HG03432 (cell line): ENCODE results near the gene FZD4.
"Not testable (repeated sequence)": the region's sequence is repeated elsewhere in the genome, so short reads cannot be mapped to it uniquely, and the experiment has no call there.

Source experiments
- ATAC-seq: cut with Tn5 transposase; IDR thresholded peaks from one replicate; pipeline ENCODE4 v1.9.1; 2021; ENCODE audit warnings: mild to moderate bottlenecking, moderate library complexity; ENCODE audit not compliant: unreplicated experiment

Gene FZD4

DNA sequence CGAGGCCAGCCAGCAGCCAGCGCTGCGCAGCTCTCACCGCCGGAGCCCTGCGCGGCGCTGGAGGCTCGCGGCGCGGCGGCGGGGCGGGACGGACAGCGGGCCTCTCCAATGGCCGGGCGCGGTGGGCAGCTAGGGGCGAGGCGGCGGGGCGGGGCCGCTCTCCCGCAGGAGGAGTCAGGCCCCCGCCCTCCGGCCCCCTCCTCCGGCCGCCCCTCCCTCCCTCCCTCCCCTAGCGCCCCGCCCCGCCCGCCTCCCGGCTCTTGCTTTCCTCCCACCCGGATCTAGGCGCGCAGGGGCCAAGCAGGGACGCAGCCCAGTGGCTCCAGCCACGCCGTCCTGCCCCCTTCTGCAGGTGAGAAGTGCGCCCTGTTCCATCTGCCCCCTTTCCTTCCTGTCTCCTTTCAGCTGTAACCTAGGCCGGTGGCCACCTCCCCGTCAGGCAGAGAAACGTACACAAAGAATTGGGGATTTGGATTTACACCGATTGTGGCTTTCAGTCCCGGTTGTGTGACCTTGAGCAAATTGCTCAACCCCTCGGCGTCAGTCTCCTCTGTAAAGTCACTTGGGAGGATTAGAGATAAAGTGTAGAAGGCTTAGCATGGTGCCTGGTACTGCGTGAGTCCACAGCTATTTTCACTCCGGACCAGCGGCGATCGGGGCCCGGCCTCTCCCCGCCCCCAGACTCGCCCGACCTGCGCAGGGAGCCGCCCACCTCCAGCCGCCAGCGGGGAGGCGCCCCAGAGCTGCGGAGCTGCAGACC lies at the start of gene FZD4:
TSS of gene FZD4 (minus strand) at position 35 of the 760 bp plus-strand sequence. CDS start 310 bp downstream, outside the sequence.
- ATAC-seq = peak; percentile 97

DNA sequence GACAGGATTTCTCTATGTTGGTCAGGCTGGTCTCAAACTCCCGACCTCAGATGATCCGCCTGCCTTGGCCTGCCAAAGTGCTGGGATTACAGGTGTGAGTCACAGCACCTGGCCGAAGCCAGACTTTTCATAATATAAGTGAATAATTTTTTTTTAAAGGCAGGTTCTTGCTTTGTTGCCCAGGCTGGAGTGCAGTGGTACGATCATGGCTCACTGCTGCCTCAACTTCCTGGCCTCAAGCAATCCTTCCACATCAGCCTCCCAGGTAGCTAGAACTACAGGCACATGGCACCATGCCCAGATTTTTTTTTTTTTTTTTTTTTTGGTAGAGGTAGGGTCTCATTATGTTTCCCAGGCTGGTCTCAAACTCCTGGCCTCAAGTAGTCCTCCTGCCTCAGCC lies 49.1 kb upstream of the FZD4 start:
- ATAC-seq = not testable (repeated sequence)

DNA sequence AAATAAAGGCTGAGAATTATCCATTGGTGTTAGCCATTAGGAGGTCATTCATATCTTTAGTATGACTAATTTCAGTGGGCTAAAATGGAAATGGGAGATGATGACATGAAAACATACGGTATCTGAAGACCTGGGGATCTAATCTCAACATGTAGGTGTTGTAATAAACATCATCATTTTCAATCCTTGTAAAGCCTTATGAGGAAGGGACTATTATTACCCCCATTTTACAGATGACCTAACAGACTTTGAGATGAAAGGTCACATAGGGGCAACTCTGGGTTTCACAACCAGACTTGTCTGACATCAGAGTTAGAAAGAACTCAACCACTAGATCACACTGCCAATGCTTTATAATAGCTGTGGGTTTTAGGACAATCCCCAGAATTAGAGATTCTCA lies 47.7 kb upstream of the FZD4 start:
- no peak for ATAC-seq

DNA sequence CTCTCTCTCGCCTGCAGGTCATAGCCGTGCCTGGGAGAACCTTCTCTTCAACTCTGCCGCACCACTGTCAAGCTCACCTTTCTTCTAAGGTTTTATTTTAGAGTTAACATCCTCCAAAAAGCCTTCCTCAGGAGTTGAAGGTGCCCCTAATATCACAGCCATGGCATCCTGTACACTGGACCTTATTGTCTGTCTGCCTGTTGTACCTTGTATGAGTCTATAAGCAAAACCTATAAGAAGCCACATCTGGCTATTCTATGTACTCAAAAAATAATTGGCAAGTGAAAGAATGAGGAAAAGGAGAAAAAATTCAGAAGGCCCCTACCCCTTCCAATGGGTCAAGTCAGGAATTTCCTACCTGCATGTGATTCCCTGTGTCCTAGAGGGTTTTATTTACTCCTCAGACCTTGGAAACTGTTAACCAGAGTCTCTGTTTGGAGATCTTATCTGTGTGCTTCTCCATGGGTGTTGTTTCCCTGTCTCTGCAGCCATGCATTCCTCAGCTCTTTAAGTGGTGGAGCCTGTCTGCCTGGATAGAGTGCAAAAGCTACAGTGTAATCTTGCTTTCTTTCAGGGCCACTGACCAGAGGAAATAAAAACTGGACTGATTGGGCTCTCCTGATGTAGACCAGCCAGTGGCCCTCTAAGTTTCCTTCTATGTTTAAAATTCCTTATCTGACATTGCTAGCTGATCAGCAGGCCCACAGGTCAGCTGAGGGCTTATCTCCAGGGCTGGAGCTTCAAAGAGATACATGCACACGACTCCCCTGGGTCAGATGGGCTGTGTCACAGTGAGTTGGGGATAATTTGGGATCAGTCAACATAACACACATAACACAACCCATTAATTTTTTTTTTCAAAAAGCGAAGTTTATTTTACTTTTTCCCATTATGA lies 44.9 kb upstream of the FZD4 start:
- ATAC-seq = no peak

DNA sequence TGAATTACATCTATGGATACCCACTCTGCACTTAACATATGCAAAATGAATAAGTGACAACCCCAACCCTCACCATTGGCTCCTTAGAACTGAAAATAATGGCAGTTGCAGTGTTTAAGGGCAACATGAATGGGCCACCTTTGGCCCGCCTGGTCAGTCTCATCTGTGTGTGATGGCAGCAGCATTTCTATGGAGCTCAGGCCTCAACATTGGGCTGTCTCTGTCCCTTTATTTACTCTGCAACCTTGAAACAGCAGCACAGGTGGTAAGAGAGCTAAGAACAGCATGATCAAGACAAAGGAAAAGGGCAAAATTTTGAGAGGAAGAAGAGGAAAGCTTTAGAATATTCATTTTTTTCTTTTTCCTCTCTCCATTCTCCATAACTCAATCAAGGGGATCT lies 44.2 kb upstream of the FZD4 start:
- ATAC-seq = no peak

DNA sequence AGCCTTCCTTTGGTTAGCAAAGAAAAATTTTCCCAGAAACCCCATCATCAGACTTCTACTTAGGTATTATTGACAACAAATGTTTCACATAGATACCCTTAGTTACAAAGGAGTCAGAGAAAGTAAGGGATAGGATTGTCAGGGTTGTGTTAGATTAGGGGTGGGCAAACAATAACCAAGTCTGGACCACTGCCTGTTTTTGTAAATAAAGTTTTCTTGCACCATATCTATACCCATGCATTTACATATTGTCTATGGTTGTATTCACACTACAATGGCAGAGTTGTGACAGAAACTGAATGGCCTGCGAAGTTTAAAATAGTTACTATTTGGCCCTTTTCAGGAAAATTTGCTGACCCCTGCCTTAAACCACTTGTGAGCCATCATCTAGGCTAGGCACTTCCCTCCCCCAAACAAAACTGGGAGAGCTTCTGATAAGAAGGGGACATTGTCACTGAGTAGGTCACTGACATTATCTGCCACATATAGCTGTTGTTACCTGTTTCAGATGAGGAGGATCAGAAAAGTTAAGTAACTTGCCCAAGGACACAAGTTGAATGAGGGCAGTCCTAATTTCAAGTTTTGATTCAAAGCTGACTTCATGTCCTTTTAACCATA lies 41.9 kb upstream of the FZD4 start:
- ATAC-seq = no peak

DNA sequence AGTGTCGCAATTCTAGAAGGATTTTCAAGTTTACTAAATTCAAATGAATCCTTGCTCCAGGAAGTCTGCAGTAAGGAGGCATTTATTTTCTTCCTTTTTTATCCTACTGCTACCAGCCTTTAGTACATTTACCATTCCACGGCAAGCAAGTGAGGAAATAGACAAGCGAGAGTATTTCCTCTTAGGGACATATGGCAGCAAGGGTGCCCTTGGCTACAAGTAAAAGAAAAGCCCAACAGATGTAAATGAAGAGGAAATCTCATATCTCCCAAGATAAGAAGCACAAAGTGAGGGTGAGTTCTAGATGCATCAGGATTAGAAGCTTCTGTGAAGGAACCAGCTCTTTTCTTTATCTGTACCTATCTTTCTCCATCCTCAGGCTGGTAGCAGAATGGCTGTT lies 37.8 kb upstream of the FZD4 start:
- no peak for ATAC-seq

DNA sequence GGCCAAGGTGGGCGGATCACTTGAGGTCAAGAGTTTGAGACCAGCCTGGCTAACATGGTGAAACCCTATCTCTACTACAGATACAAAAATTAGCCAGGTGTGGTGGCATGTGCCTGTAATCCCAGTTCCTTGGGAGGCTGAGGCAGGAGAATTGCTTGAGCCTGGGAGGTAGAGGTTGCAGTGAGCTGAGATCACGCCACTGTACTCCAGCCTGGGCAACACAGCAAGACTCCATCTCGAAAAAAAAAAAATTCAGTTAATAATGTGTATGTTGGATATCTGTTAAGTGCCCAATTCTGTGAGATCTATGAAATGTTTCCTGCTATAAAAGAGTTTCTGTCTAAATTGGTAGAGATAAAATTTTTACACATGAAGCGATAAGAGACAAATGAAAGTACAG lies 37.1 kb upstream of the FZD4 start:
- not testable (repeated sequence) for ATAC-seq

DNA sequence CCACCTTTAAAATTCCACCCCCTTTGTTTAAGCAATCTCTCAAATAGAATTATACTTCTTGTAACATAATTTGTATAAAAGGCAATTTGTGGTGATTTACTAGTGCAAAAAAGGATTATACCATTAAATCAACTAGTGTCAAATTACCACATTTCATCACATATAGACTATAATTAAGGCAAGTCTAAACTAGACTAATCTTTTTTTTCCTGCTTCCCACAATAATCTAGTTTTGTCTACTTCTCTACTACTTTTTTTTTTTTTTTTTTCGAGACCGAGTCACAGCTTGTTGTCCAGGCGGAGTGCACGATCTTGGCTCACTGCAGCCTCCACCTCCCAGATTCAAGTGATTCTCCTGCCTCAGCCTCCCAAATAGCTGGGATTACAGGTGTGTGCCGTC lies 36.1 kb upstream of the FZD4 start:
- no peak for ATAC-seq

DNA sequence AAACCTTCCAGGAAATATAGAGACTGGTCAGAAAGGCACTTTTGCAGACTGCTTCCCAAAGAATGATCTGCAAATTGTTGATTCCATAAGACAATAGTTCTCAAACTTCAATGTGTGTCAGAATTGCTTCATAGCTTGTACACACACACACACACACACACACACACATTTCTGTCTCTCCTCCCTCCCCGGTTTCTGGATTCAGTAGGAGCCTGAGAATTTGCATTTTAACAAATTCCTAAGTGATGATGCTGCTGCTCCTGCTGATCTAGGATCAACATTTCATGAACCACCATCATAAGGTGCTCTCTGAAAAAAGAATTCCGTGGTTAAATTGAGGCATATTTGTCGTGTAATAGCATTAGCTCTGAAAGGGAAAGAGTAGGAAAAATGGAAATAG lies 35.3 kb upstream of the FZD4 start:
- no peak for ATAC-seq

DNA sequence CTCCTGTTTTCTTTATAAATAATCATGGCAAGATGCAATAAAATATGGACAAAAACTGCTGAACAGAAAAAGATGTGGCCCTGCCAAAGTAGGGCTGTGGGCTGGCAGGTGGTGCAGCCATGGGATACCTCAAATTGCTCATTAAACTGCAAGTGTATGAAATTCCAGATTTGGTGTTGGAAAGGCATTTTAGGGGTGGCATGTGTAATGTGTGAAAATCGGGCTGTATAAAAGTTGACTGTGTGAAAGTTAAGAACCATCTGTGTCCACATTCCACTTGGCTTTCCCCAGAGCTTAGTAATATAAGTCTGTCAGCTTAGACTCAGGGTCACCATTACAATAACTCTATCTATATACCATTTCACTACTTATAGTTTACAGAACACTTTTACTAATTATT lies 34.8 kb upstream of the FZD4 start:
- no peak for ATAC-seq

DNA sequence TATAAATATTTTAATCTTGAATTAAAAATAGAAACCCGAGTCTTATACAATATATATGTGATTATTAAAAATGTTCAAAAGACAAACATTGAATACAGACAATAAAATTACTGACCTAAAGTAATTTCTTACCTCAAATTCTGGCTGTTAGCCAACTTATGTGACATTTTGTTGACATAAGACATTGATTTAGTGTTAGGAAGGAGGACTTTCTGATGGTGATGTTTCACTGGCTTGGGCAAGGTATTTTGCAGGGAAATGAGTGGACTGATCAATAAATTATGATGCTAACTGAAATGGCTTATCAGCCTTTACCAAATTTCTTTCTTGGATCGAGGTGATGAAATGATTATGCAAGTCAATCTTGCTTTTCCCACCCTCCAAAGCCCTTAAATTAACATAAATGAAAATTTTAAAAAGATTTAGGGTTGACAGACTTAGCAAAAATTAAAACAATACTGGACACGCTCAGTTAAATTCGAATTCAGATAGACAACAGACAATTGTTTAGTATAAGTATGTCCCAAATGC lies 33.2 kb upstream of the FZD4 start:
- ATAC-seq = no peak

DNA sequence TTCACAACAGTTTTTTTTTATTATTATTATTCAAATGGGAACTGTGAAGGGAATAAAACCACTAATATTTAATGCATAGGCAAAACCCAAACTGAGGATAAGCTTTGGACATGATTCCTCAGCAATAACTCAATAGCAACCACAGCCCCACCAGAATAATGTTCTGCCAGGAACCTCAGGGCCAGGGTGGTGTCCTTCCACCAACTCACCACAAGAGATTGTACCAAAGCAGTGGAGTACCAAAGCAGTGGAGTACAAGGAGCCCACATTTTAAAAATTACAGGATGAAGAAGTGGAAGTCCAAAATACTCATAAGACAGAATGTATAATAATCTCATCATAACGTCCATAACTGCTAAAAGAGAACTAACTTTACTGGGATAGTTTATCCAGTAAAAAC lies 32.5 kb upstream of the FZD4 start:
- ATAC-seq = no peak

DNA sequence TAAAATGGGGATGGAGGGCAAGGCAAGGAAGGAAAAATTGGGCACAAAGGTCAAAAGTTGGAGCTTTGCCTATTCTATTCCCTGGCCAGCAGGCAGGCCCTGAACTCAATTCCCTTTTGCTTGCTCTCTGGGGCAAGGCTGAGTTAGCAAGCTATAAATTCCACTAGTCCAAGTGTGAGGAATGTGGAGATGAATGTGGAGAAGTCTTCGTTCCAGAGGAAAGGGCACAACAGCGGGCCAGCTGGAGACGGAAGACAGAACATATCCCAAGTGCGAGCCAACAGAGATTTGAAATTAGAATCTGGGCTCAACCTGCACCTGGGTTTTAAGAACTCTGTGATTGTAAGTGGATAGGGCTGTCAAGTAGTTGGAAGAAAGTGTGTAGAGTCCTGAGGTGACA lies 29.5 kb upstream of the FZD4 start:
- no peak for ATAC-seq

DNA sequence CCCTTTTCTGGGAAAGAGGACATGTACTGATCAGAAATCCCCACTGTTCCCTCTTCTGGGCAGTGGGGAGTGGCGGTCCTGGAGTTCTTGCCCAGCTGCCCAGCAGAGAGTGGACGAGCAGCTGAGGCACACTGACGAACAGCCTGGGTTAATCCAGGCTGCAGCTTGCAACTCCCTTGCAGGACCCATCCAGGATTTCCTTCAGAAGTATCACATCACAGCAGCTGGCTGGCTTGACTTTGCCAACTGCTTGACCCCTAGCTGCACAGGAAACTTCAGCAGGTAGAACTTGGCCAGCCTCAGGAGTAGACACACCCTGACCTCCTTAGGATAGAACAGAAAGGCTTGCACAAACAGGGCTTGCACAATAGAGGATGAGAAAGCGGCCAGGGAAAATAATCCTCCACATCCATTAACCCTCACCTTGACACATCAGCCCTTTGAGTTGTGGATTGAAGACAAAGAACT lies 27.9 kb upstream of the FZD4 start:
- ATAC-seq = no peak

DNA sequence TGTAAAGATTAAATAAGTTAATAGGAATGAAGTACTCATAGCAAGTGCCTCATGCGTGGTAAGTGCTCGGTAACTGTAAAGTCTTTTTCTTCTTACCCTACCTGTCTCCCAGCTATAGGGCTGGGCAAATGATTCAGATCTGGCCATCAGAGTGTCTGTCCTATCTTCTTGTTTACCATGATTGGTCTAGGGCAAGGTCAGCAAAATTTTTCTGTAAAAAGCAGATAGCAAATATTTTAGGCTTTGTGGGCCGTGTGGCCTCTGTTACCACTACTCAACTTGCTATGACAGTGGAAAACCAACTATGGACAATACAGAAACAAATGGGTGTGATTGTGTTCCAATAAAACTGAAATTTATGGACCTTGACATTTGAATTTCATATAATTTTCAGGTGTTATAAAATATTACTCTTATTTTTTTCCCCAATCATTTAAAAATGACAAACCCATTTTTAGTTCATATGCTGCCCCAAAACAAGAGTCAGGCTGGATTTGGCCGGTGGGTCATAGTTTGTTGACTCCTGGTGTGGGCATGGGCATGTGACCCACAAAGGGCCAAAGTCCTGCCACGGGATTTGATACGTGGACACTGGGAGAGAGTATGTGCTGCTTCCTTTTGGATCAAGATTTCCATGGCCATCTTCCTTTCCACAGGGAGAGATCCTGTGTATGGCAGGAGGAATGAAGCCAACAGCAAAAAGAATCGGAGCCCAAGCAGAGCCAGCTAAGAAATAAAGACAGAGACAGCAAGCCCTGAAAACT lies 26.8 kb upstream of the FZD4 start:
- no peak for ATAC-seq

DNA sequence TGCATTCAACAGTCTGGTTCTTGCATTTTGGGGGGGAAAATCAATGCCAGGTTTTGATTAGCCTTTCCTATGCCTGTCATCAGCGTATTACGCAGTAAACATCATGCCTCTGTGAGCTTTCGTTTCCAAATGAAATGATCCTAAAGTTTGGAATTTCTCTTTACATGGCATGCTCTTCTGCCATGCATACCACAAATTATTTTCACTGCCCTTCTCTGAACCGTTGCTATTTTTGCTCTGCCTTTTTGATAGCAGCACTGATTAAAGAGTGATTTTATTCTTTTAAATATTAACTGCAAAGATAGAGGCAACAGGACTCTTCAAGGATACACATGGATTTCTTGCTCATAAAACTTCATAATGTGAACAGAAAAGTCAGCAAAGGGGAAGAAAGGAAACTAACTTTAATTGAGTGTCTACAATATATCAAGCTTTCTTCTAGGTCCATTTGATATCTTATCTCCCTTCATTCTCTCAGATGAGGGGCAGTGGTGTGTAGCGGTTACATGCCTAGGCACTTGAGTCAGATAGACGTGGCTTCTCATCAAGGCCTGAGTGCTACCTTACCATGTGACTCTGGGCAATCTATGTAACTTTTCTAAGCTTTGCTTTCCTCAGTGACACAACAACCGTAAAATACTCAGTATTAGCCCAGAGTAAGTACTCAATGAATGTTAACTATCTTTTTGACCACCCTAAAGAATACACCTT lies 25.0 kb upstream of the FZD4 start:
- ATAC-seq = no peak

DNA sequence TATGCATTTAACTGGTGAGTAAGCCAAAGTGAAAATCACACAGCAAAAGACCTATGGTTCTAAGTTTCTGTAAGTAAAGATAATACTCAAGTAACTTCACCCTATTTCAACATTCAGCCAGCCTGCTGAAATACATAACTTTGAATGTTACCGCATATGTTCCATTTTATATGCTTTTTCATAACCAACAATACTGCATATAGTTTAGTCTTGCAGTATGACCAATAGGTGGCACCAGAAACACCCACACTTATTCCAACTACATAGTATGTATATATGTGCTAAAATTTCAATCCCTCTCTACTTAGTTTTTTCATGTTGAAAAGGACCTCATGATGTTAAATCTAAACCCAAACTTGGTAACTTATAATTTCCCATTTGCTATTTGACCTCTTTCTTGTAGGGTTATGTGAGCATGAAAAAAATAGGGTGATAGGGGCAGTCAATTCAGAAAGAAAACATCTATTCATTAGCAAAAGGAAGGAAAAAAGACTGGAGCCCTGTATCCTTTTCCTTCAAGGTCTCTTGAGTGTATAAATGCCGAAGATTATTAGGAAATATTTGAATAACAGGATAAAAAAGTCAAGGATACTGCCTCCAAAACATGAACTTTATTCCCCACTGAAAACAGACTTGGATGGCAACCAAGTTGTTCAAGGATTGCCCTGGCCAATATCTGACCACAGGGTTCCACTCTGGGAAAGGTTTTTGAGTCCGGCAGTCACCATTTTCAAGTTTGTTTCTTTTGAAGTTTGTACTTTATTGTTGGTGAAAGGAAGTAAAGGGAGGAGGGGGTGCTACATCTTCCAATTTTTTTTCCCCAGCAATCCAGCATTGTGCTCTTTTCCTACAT lies 23.8 kb upstream of the FZD4 start:
- ATAC-seq = peak; percentile 62

DNA sequence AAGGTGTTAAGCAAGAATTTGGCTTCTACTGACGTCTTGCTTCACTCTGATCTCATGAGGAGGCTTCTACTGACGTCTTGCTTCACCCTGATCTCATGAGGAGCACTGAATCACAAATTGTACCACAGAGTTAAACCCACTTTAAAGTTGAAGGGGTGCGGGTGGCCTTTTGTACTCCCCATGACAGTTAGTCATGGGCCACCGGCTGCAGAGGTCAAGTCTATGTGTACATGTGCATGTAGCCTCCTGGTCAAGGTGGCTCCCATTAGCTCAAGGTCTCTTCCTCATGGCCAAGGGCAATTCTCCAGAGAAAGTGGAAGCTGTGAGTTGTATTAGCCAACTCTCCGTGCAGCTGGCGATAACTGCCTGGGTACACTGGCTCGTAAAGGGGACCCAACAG lies 23.1 kb upstream of the FZD4 start:
- no peak for ATAC-seq
